ENCODE data around the gene FANCE. TPM values are rescaled to one million over a fixed set of nuclear protein-coding genes. Genes with fewer than 3 reads are reported as not detected.

Gene FANCE
- total and polyA plus RNA-seq, 2 experiments from 2014 or later: 4.1 to 8.7 TPM

- H4K20me1 ChIP-seq (ENCODE audit: insufficient read depth, poor library complexity, severe bottlenecking): no peaks in the 10 kb centered on the region
- H3K9me2 ChIP-seq (replicated peaks; ENCODE audit: insufficient read depth): no peaks in the 10 kb centered on the region
- no peaks in the 10 kb centered on the region for H3K36me3 ChIP-seq (replicated peaks; ENCODE audit: insufficient read depth, low read depth)
- H3K27me3 ChIP-seq: no peaks in the 10 kb centered on the region
- H3K9me3 ChIP-seq (ENCODE audit: low read depth): no peaks in the 10 kb centered on the region
- H3K79me2 ChIP-seq: peaks cover 2% of the 10 kb centered on the region
- no peak overlapping the region for H3K4me2 ChIP-seq
- H3K4me1 ChIP-seq (ENCODE audit: insufficient read depth): peaks cover 9% of the 10 kb centered on the region
- no peak for DNase-seq (ENCODE audit: low spot score)
- H3K27ac ChIP-seq: no peak overlapping the region
- TF ChIP-seq EZH2phosphoT487 (IDR thresholded peaks at IDR 0.05; ENCODE audit: low read depth, severe bottlenecking, unreplicated experiment) (no peak), CTCF (IDR thresholded peaks at IDR 0.05; ENCODE audit: poor library complexity) (no peak), EZH2 (IDR thresholded peaks at IDR 0.05; ENCODE audit: borderline replicate concordance) (no peak)
- H3K4me3 ChIP-seq: no peak overlapping the region
- H2AFZ ChIP-seq: no peak overlapping the region
- WGBS (ENCODE audit: low lambda C conversion rate, missing lambda C conversion rate): 95% methylated on average over 20 of the region's 20 CpGs
Observed at GRCh38 chr6:35406711-35407485, 45.2 kb upstream of the FANCE start.

GRCh38 chr6:35409245-35409644 lies 42.9 kb upstream of the FANCE start:
- Histone ChIP-seq H3K4me3 (no peak overlapping the region), H3K9me3 (ENCODE audit: low read depth) (no peaks in the 10 kb centered on the region), H3K36me3 (replicated peaks; ENCODE audit: insufficient read depth, low read depth) (no peaks in the 10 kb centered on the region), H3K79me2 (no peaks in the 10 kb centered on the region), H4K20me1 (ENCODE audit: insufficient read depth, poor library complexity, severe bottlenecking) (no peaks in the 10 kb centered on the region), H3K4me2 (no peak overlapping the region), H3K27ac (no peak overlapping the region), H3K4me1 (ENCODE audit: insufficient read depth) (no peaks in the 10 kb centered on the region), H3K27me3 (no peaks in the 10 kb centered on the region), H3K9me2 (replicated peaks; ENCODE audit: insufficient read depth) (no peaks in the 10 kb centered on the region), H2AFZ (no peak overlapping the region)
- no peak for TF ChIP-seq CTCF (IDR thresholded peaks at IDR 0.05; ENCODE audit: poor library complexity)
- no peak for TF ChIP-seq EZH2 (IDR thresholded peaks at IDR 0.05; ENCODE audit: borderline replicate concordance)
- no peak for TF ChIP-seq EZH2phosphoT487 (IDR thresholded peaks at IDR 0.05; ENCODE audit: low read depth, severe bottlenecking, unreplicated experiment)
- WGBS (ENCODE audit: low lambda C conversion rate, missing lambda C conversion rate): 86% methylated on average over 5 of the region's 5 CpGs
- DNase-seq (ENCODE audit: low spot score): no peak

GRCh38 chr6:35410131-35410530 lies 42.0 kb upstream of the FANCE start:
- Histone ChIP-seq H3K4me1 (ENCODE audit: insufficient read depth) (peaks cover 3% of the 10 kb centered on the region), H3K9me2 (replicated peaks; ENCODE audit: insufficient read depth) (no peaks in the 10 kb centered on the region), H3K36me3 (replicated peaks; ENCODE audit: insufficient read depth, low read depth) (no peaks in the 10 kb centered on the region), H4K20me1 (ENCODE audit: insufficient read depth, poor library complexity, severe bottlenecking) (no peaks in the 10 kb centered on the region), H3K27me3 (no peaks in the 10 kb centered on the region), H3K79me2 (no peaks in the 10 kb centered on the region), H3K4me3 (no peak overlapping the region), H3K9me3 (ENCODE audit: low read depth) (no peaks in the 10 kb centered on the region), H3K4me2 (no peak overlapping the region), H3K27ac (no peak overlapping the region), H2AFZ (no peak overlapping the region)
- TF ChIP-seq EZH2phosphoT487 (IDR thresholded peaks at IDR 0.05; ENCODE audit: low read depth, severe bottlenecking, unreplicated experiment): no peak
- TF ChIP-seq CTCF (IDR thresholded peaks at IDR 0.05; ENCODE audit: poor library complexity): no peak
- TF ChIP-seq EZH2 (IDR thresholded peaks at IDR 0.05; ENCODE audit: borderline replicate concordance): no peak
- WGBS (ENCODE audit: low lambda C conversion rate, missing lambda C conversion rate): 60% methylated on average over 3 of the region's 3 CpGs
- DNase-seq (ENCODE audit: low spot score): no peak

Data from hepatocyte (in vitro differentiated cells).